PC-3 (cell line): Measurements from ENCODE around the gene RBMS3. TPM values are rescaled to one million over a fixed set of nuclear protein-coding genes. Genes with fewer than 3 reads are reported as not detected.

Source experiments
- ATAC-seq: fragments of 200-7000 bp; cut with Tn5 transposase; 2 replicates; pipeline ENCODE4 v1.9.1; 2020; ENCODE audit warnings: mild to moderate bottlenecking, moderate library complexity
- BruUV-seq: library from RNA; stranded (reverse); fragments of 400-500 nt; replicated peaks from 2 replicates; lab custom pipeline; 2021; lab: Mats Ljungman, UMichigan
- CTCF ChIA-PET: fragments of 300-600 bp; sonication (Branson Sonifier 250); formaldehyde crosslinking; loops from one replicate; lab custom pipeline; 2022; ENCODE audit warnings: antibody characterized with exemption; lab: Charles Lee
- POLR2A ChIA-PET: fragments of 300-600 bp; sonication (Branson Sonifier 250); formaldehyde crosslinking; loops from one replicate; lab custom pipeline; 2022; ENCODE audit warnings: antibody characterized with exemption; ENCODE audit not compliant: unreplicated experiment; lab: Charles Lee
- DNase-seq: peaks from one replicate; pipeline ENCODE4 v3.0.0-alpha.2; 2015
- H2AFZ ChIP-seq: fragments of 300-600 bp; sonication (generic); 2 replicates; pipeline ENCODE4 v1.6.0; 2016; ENCODE audit warnings: antibody characterized with exemption, low read length
- H3F3A ChIP-seq: fragments of 300-600 bp; sonication (generic); one replicate; pipeline ENCODE4 v1.6.0; 2017; ENCODE audit warnings: antibody characterized with exemption, low read length, control low read depth, mild to moderate bottlenecking; ENCODE audit not compliant: unreplicated experiment
- H3K27ac ChIP-seq: fragments of 300-600 bp; sonication (generic); 2 replicates; pipeline ENCODE4 v1.5.1; 2016; ENCODE audit warnings: mild to moderate bottlenecking, low read length
- H3K27me3 ChIP-seq: fragments of 300-600 bp; sonication (generic); 2 replicates; pipeline ENCODE4 v1.6.1; 2016; ENCODE audit warnings: low read length, mixed read lengths
- H3K36me3 ChIP-seq: fragments of 300-600 bp; sonication (generic); 2 replicates; pipeline ENCODE4 v1.6.1; 2016; ENCODE audit warnings: low read depth, mixed run types, low read length, mixed read lengths
- H3K4me1 ChIP-seq: fragments of 300-600 bp; sonication (generic); 2 replicates; pipeline ENCODE4 v1.5.1; 2016; ENCODE audit warnings: low read length; ENCODE audit not compliant: insufficient read depth
- H3K4me2 ChIP-seq: fragments of 300-600 bp; sonication (generic); 2 replicates; pipeline ENCODE4 v1.6.0; 2016; ENCODE audit warnings: low read length
- H3K4me3 ChIP-seq: fragments of 300-600 bp; sonication (generic); 2 replicates; pipeline ENCODE4 v1.5.1; 2016; ENCODE audit warnings: mild to moderate bottlenecking, low read length, mixed read lengths
- H3K79me2 ChIP-seq: fragments of 300-600 bp; sonication (generic); 2 replicates; pipeline ENCODE4 v1.6.1; 2017; ENCODE audit warnings: low read length, mixed read lengths
- H3K9ac ChIP-seq: fragments of 300-600 bp; sonication (generic); 2 replicates; pipeline ENCODE4 v1.6.0; 2016; ENCODE audit warnings: mild to moderate bottlenecking, low read length
- H3K9me2 ChIP-seq: fragments of 300-600 bp; sonication (generic); replicated peaks from 2 replicates; pipeline ENCODE4 v1.6.1; 2016; ENCODE audit warnings: mixed run types, low read length, mixed read lengths
- H3K9me3 ChIP-seq: fragments of 300-600 bp; sonication (generic); 2 replicates; pipeline ENCODE4 v1.6.1; 2016; ENCODE audit warnings: low read length, mixed read lengths
- H4K20me1 ChIP-seq: fragments of 300-600 bp; sonication (generic); 2 replicates; pipeline ENCODE4 v1.6.1; 2016; ENCODE audit warnings: low read length, mixed read lengths
- EZH2 ChIP-seq: fragments of 300-600 bp; sonication (generic); IDR thresholded peaks from one replicate; pipeline ENCODE4 v1.6.1; 2017; ENCODE audit warnings: antibody characterized with exemption, mild to moderate bottlenecking, low read length; ENCODE audit not compliant: unreplicated experiment
- EZH2phosphoT487 ChIP-seq: fragments of 300-600 bp; sonication (generic); IDR thresholded peaks from 2 replicates; pipeline ENCODE4 v1.6.1; 2018; ENCODE audit warnings: mild to moderate bottlenecking, antibody characterized with exemption, low read length, borderline replicate concordance
- intact Hi-C: fragments of 100-400 bp; cut with micrococcal nuclease; formaldehyde crosslinking; loops from 2 replicates; pipeline ENCODE4 v1.9.0; 2023
- total RNA-seq: library from RNA; depleted of rRNA; stranded (reverse); fragments of >200 nt; gene quantifications from 2 replicates; pipeline ENCODE4 v1.2.3, GENCODE V29; 2014
- TF ChIP-seq, protein P1 (sequence below): fragments of 300-600 bp; sonication (generic); conservative IDR thresholded peaks from 2 replicates; pipeline ENCODE4 v1.5.1; 2017; ENCODE audit warnings: antibody characterized with exemption, low read depth, mild to moderate bottlenecking, low read length

RBMS3 gene
- total RNA-seq, 1 experiment from 2014 or later: 5.4 TPM

- H3K4me3 ChIP-seq: peak overlapping the region; percentile 34; the same call in 1 of the 2 replicates
- intact Hi-C loops: loop anchor here (1.0 to 5.0 kb wide), 7 partner anchors 38 to 420 kb away; no protein-coding TSS in a partner anchor
- POLR2A ChIA-PET: no interaction called here
- peak overlapping the region; percentile 92 for H3K27ac ChIP-seq
- no peaks in the 10 kb centered on the region for H3K9me3 ChIP-seq
- no peaks in the 10 kb centered on the region for H3K9me2 ChIP-seq
- peak overlapping the region; percentile 41 for H2AFZ ChIP-seq
- peak; percentile 63 for ATAC-seq
- no peaks in the 10 kb centered on the region for H3K36me3 ChIP-seq
- CTCF ChIA-PET: interaction anchor here (0.6 kb wide), 1 partner anchor 206 kb away, joined by 5 read pairs; no protein-coding TSS in a partner anchor
- no TSS peak for BruUV-seq
- DNase-seq: peak; percentile 60
- H3F3A ChIP-seq: peaks cover 5% of the 10 kb centered on the region
- peak overlapping the region; percentile 66 for H3K4me2 ChIP-seq
- H4K20me1 ChIP-seq: no peaks in the 10 kb centered on the region
- H3K4me1 ChIP-seq: peaks cover 33% of the 10 kb centered on the region
- H3K9ac ChIP-seq: peak overlapping the region; percentile 72
- no peaks in the 10 kb centered on the region for H3K27me3 ChIP-seq
- H3K79me2 ChIP-seq: no peaks in the 10 kb centered on the region
- TF ChIP-seq, protein P1, sequence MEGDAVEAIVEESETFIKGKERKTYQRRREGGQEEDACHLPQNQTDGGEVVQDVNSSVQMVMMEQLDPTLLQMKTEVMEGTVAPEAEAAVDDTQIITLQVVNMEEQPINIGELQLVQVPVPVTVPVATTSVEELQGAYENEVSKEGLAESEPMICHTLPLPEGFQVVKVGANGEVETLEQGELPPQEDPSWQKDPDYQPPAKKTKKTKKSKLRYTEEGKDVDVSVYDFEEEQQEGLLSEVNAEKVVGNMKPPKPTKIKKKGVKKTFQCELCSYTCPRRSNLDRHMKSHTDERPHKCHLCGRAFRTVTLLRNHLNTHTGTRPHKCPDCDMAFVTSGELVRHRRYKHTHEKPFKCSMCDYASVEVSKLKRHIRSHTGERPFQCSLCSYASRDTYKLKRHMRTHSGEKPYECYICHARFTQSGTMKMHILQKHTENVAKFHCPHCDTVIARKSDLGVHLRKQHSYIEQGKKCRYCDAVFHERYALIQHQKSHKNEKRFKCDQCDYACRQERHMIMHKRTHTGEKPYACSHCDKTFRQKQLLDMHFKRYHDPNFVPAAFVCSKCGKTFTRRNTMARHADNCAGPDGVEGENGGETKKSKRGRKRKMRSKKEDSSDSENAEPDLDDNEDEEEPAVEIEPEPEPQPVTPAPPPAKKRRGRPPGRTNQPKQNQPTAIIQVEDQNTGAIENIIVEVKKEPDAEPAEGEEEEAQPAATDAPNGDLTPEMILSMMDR: no peak
- TF ChIP-seq EZH2 (no peak), EZH2phosphoT487 (no peak)
These were observed 206.0 kb downstream of the RBMS3 start for GRCh38 chr3:29486917-29487316.

- Histone ChIP-seq H3F3A (peaks cover 5% of the 10 kb centered on the region), H3K36me3 (no peaks in the 10 kb centered on the region), H3K9me2 (no peaks in the 10 kb centered on the region), H3K79me2 (no peaks in the 10 kb centered on the region), H3K9me3 (no peaks in the 10 kb centered on the region), H2AFZ (no peak overlapping the region), H3K9ac (no peak overlapping the region), H3K4me3 (no peak overlapping the region), H4K20me1 (no peaks in the 10 kb centered on the region), H3K4me2 (0 out of 2 replicates have a peak overlapping the region, but pooled peaks have one; percentile 17), H3K27ac (no peak overlapping the region), H3K4me1 (peaks cover 41% of the 10 kb centered on the region), H3K27me3 (no peaks in the 10 kb centered on the region)
- intact Hi-C loops: loop anchor here (5.0 kb wide), 1 partner anchor 422 kb away; no protein-coding TSS in a partner anchor
- POLR2A ChIA-PET: no interaction called here
- CTCF ChIA-PET: no interaction called here
- DNase-seq (peak; percentile 38), ATAC-seq (no peak)
- BruUV-seq: no TSS peak
- TF ChIP-seq EZH2: no peak
- TF ChIP-seq, protein P1: no peak
- no peak for TF ChIP-seq EZH2phosphoT487
These were observed 208.1 kb downstream of the RBMS3 start for GRCh38 chr3:29488922-29489321.

GRCh38 chr3:29493109-29493508 lies 212.2 kb downstream of the RBMS3 start:
- no peaks in the 10 kb centered on the region for H4K20me1 ChIP-seq
- ATAC-seq: peak; percentile 100

More at GRCh38 chr3:29493109-29493508, 212.2 kb downstream of the RBMS3 start:
- no peaks in the 10 kb centered on the region for H3K36me3 ChIP-seq
- DNase-seq: peak; percentile 49
- no peaks in the 10 kb centered on the region for H3K9me2 ChIP-seq
- H3K79me2 ChIP-seq: no peaks in the 10 kb centered on the region
- TF ChIP-seq EZH2phosphoT487 (no peak), EZH2 (no peak)
- TF ChIP-seq, protein P1: no peak
- POLR2A ChIA-PET: interaction anchor here (1.1 kb wide), 1 partner anchor 158 kb away, joined by 3 read pairs; no protein-coding TSS in a partner anchor
- no TSS peak for BruUV-seq
- no peak overlapping the region for H3K4me3 ChIP-seq
- H3K4me1 ChIP-seq: peaks cover 19% of the 10 kb centered on the region; the same call in 1 of the 2 replicates
- CTCF ChIA-PET: no interaction called here
- no peak overlapping the region for H2AFZ ChIP-seq
- no peaks in the 10 kb centered on the region for H3F3A ChIP-seq
- H3K4me2 ChIP-seq: no peak overlapping the region
- no peaks in the 10 kb centered on the region for H3K27me3 ChIP-seq
- no peaks in the 10 kb centered on the region for H3K9me3 ChIP-seq
- intact Hi-C loops: no loop called here
- no peak overlapping the region for H3K9ac ChIP-seq
- peak overlapping the region; percentile 11; the same call in 1 of the 2 replicates for H3K27ac ChIP-seq
